ENCODE data around the gene TMEM178A. TPM values are rescaled to one million over a fixed set of nuclear protein-coding genes. Genes with fewer than 3 reads are reported as not detected.

TMEM178A gene
- total RNA-seq, 1 experiment from 2014 or later = 7.5 TPM

DNA sequence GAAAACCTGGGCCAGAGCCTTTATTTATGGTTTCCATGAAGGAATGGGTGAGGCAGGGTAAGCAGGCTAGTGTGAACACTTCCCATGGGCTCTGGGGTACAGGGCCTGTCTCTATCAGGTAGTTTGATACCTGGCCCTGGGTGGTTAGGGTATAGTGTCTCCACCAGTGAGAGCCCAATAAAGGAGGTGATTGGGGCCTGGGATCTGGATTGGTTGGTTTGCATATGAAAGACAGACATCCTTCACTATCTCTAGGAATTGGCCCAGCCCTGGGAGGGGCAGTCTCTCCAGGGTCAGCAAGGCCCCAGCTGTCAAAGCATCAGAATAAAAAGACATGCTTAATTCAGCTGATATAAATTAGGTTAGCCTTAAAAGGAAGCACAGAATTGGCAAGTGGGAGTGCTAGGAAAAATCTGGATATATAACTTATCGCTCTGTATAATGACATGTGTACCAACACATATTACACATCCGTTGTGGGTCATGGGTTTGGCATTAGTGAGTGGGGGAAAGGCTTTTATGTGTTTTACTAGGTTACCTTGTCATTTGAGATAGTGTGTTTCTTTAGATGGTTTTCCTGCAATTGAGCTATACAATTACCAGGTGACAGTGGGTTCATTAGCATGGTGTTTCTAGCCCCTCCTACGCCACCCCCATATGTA lies 18.5 kb upstream of the TMEM178A start:
- Mint-ChIP-seq H3K27ac (no peak overlapping the region), H3K4me1 (peaks cover 26 to 28% of the 10 kb centered on the region in 2 experiments), H3K27me3 (ENCODE audit: low read depth) (no peaks in the 10 kb centered on the region), H3K36me3 (ENCODE audit: insufficient read depth in 1 of 3, low read depth in 3 of 3) (peaks cover 0 to 3% (median 0%) of the 10 kb centered on the region in 3 experiments; a peak in 1 of 7 replicates), H3K4me3 (no peak overlapping the region; a peak in 1 of 5 replicates), H3K9me3 (no peaks in the 10 kb centered on the region)
- Histone ChIP-seq H3K27ac (ENCODE audit: insufficient read length, low read depth, low read length) (no peak overlapping the region), H2BK5ac (ENCODE audit: insufficient read length, low read length) (no peak overlapping the region), H4K91ac (ENCODE audit: insufficient read length, low read depth, low read length) (no peak overlapping the region), H2AK5ac (ENCODE audit: insufficient read length, low read length) (no peak overlapping the region), H3K9ac (ENCODE audit: extremely low read depth, insufficient read length, low read length) (no peak overlapping the region), H3K27me3 (ENCODE audit: insufficient read depth, low read length) (no peaks in the 10 kb centered on the region), H3K23me2 (ENCODE audit: insufficient read length, low read depth, low read length, poor library complexity, severe bottlenecking) (no peaks in the 10 kb centered on the region), H4K20me1 (ENCODE audit: control insufficient read depth, insufficient read depth, insufficient read length) (no peaks in the 10 kb centered on the region), H3K4me1 (ENCODE audit: insufficient read depth, low read length) (peaks cover 14% of the 10 kb centered on the region; the same call in 1 of the 2 replicates), H2BK120ac (ENCODE audit: low read depth, low read length, poor library complexity, severe bottlenecking) (no peak overlapping the region), H3K79me1 (ENCODE audit: insufficient read depth, low read depth, low read length, poor library complexity, severe bottlenecking) (no peaks in the 10 kb centered on the region), H2BK15ac (ENCODE audit: low read depth, low read length) (no peak overlapping the region), H2BK12ac (ENCODE audit: insufficient read length, low read depth, low read length) (no peak overlapping the region), H3K9me3 (ENCODE audit: control insufficient read depth, low read depth, low read length) (no peaks in the 10 kb centered on the region), H4K5ac (ENCODE audit: insufficient read length, low read depth, low read length) (no peak overlapping the region), H4K8ac (replicated peaks; ENCODE audit: insufficient read length, low read depth, low read length) (no peak overlapping the region), H3K4me2 (ENCODE audit: insufficient read depth, insufficient read length, low read length) (no peak overlapping the region), H3T11ph (ENCODE audit: low read length) (no peak overlapping the region), H3K4ac (ENCODE audit: low read depth, low read length) (no peak overlapping the region), H3K18ac (ENCODE audit: insufficient read length, low read depth, low read length) (no peak overlapping the region), H3K79me2 (ENCODE audit: insufficient read depth, low read length) (no peaks in the 10 kb centered on the region), H3K14ac (ENCODE audit: insufficient read depth, low read length) (no peak overlapping the region), H3K23ac (ENCODE audit: insufficient read length, low read depth, low read length) (no peak overlapping the region), H2AFZ (ENCODE audit: low read length) (no peak overlapping the region), H3K56ac (ENCODE audit: insufficient read length, low read depth, low read length) (no peak overlapping the region), H2BK20ac (ENCODE audit: low read depth, low read length, poor library complexity, severe bottlenecking) (no peak overlapping the region)
- TF ChIP-seq, protein P1, sequence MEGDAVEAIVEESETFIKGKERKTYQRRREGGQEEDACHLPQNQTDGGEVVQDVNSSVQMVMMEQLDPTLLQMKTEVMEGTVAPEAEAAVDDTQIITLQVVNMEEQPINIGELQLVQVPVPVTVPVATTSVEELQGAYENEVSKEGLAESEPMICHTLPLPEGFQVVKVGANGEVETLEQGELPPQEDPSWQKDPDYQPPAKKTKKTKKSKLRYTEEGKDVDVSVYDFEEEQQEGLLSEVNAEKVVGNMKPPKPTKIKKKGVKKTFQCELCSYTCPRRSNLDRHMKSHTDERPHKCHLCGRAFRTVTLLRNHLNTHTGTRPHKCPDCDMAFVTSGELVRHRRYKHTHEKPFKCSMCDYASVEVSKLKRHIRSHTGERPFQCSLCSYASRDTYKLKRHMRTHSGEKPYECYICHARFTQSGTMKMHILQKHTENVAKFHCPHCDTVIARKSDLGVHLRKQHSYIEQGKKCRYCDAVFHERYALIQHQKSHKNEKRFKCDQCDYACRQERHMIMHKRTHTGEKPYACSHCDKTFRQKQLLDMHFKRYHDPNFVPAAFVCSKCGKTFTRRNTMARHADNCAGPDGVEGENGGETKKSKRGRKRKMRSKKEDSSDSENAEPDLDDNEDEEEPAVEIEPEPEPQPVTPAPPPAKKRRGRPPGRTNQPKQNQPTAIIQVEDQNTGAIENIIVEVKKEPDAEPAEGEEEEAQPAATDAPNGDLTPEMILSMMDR (conservative IDR thresholded peaks at IDR 0.05) = no peak
- peak; percentile 58 for DNase-seq
- WGBS (ENCODE audit: extremely low coverage, insufficient read length, low lambda C conversion rate) = no CpG with 5 or more reads among the region's 3 CpGs

Measured in H9 (cell line).